AG04450 (cell line): ENCODE results near the gene ZNF507. TPM values are rescaled to one million over a fixed set of nuclear protein-coding genes. Genes with fewer than 3 reads are reported as not detected.
A peak's percentile ranks its signal among the peaks of the same experiment; 100 is the strongest.

Experiments
- CTCF ChIA-PET: fragments of 300-600, 350-600 bp; formaldehyde crosslinking; extraction: SDS; loops from one replicate; lab custom pipeline; 2022; ENCODE audit warnings: antibody characterized with exemption, inconsistent platforms; lab: Charles Lee
- POLR2A ChIA-PET: fragments of 350-600 bp; formaldehyde crosslinking; extraction: SDS; loops from one replicate; lab custom pipeline; 2021; ENCODE audit warnings: antibody characterized with exemption, inconsistent platforms; lab: Yijun Ruan, JAX
- DNase-seq: peaks from one replicate; pipeline ENCODE4 v3.0.0-alpha.2; 2011; ENCODE audit warnings: low read depth, low spot score
- H3K27ac ChIP-seq: one replicate; pipeline ENCODE4 v1.5.1; 2012; ENCODE audit warnings: low read depth, low read length, control low read depth
- H3K27me3 ChIP-seq: one replicate; pipeline ENCODE4 v1.6.0; 2012; ENCODE audit warnings: low read length; ENCODE audit not compliant: control insufficient read depth, insufficient read depth
- H3K4me3 ChIP-seq: 2 replicates; pipeline ENCODE4 v1.5.1; 2011; ENCODE audit warnings: mild to moderate bottlenecking, low read depth, low read length, control low read depth
- H3K9me3 ChIP-seq: 2 replicates; pipeline ENCODE4 v1.5.1; 2012; ENCODE audit warnings: low read length; ENCODE audit not compliant: control insufficient read depth, insufficient read depth
- CTCF ChIP-seq: IDR thresholded peaks from 2 replicates; pipeline ENCODE4 v1.5.1; 2011; ENCODE audit warnings: low read depth, low read length, control low read depth, inconsistent platforms
- polyA plus RNA-seq: library from polyadenylated mRNA; depleted of rRNA; stranded (reverse); fragments of >200 nt; gene quantifications from 2 replicates; pipeline ENCODE4 v1.2.3, GENCODE V29; 2011

The ZNF507 gene
- polyA plus RNA-seq, 1 experiment = 20.3 TPM

- TF ChIP-seq CTCF = no peak
- no peak for DNase-seq
- CTCF ChIA-PET = interaction anchor here (0.6 to 2.1 kb wide), 5 partner anchors 13 to 51 kb away, joined by 3 to 6 read pairs (median 4); no protein-coding TSS in a partner anchor
- Histone ChIP-seq H3K27me3 (no peaks in the 10 kb centered on the region), H3K9me3 (no peaks in the 10 kb centered on the region), H3K27ac (no peak overlapping the region), H3K4me3 (no peak overlapping the region)
- POLR2A ChIA-PET = interaction anchor here (1.6 kb wide), 1 partner anchor 18 kb away, joined by 7 read pairs; the partner anchor contains the start of gene DPY19L3
Observed at GRCh38 chr19:32387701-32388392, 42.4 kb downstream of the ZNF507 start.

- no peak for DNase-seq
- Histone ChIP-seq H3K9me3 (no peaks in the 10 kb centered on the region), H3K27me3 (no peaks in the 10 kb centered on the region), H3K4me3 (no peak overlapping the region), H3K27ac (no peak overlapping the region)
- CTCF ChIA-PET = interaction anchor here (1.0 to 2.1 kb wide), 4 partner anchors 13 to 52 kb away, joined by 3 to 6 read pairs (median 5); no protein-coding TSS in a partner anchor
- POLR2A ChIA-PET = interaction anchor here (1.6 kb wide), 1 partner anchor 17 kb away, joined by 7 read pairs; the partner anchor contains the start of gene DPY19L3
- no peak for TF ChIP-seq CTCF
Observed at GRCh38 chr19:32388393-32388855, 43.0 kb downstream of the ZNF507 start.

- Histone ChIP-seq H3K4me3 (no peak overlapping the region), H3K9me3 (no peaks in the 10 kb centered on the region), H3K27me3 (no peaks in the 10 kb centered on the region), H3K27ac (no peak overlapping the region)
- DNase-seq = no peak
- TF ChIP-seq CTCF = no peak
- ChIA-PET CTCF (no interaction called here), POLR2A (no interaction called here)
Observed at GRCh38 chr19:32392901-32393300, 47.5 kb downstream of the ZNF507 start.

GRCh38 chr19:32396046-32396652 is 50.7 kb downstream of the ZNF507 start:
- Histone ChIP-seq H3K9me3 (no peaks in the 10 kb centered on the region), H3K27ac (no peak overlapping the region), H3K27me3 (no peaks in the 10 kb centered on the region), H3K4me3 (no peak overlapping the region)
- ChIA-PET CTCF (no interaction called here), POLR2A (interaction anchor here (0.8 kb wide), 1 partner anchor 9 kb away, joined by 4 read pairs; the partner anchor contains the start of gene DPY19L3)
- TF ChIP-seq CTCF = no peak
- no peak for DNase-seq

GRCh38 chr19:32397671-32398101 is 52.3 kb downstream of the ZNF507 start:
- H3K9me3 ChIP-seq = no peaks in the 10 kb centered on the region
- TF ChIP-seq CTCF = no peak
- ChIA-PET POLR2A (interaction anchor here (0.6 to 0.7 kb wide), 2 partner anchors 24 to 978 kb away, joined by 3 read pairs; no protein-coding TSS in a partner anchor), CTCF (interaction anchor here (1.3 kb wide), 1 partner anchor 20 kb away, joined by 4 read pairs; no protein-coding TSS in a partner anchor)
- peak; percentile 57 for DNase-seq
- H3K27me3 ChIP-seq = no peaks in the 10 kb centered on the region
- H3K4me3 ChIP-seq = no peak overlapping the region
- peak overlapping the region; percentile 54 for H3K27ac ChIP-seq
